ENCODE measurements around the gene NRCAM. TPM values are rescaled to one million over a fixed set of nuclear protein-coding genes. Genes with fewer than 3 reads are reported as not detected.
A peak's percentile ranks its signal among the peaks of the same experiment; 100 is the strongest.

Gene NRCAM
- total RNA-seq, 1 experiment from 2014 or later: 2.7 TPM

DNA sequence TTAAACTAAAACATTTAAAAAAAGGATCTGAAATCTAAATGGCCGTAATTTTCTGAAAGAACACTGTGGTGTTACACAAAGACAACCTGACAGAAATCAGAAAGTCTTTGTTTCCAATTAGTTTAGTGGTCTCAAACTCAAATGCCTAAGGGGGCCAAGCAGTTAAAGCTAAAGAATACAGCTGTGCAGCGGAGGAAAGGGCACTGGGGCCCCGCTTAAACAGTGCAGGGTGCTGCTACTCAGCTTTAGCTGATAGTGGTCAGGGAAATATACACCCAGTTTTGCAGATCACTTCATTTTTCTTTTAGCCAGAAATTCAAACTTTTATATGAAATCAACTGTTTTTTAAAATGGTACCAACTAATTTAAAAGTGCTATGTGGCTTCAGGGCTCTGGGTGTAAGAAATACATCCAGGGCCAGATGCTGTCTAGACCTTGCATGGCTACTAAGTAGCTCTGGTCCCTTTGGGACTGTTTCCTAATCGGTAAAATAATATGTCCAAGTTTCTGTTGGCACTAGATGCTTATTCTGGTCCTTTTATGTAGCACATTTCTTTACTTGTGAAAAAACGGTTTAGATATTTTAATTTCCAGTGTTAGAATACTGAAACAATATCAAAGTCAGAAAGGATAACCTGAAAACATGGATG lies 164.3 kb downstream of the NRCAM start:
- Mint-ChIP-seq H3K36me3 (no peaks in the 10 kb centered on the region), H3K9me3 (peaks cover 7% of the 10 kb centered on the region; the same call in 1 of the 2 replicates), H3K4me3 (no peak overlapping the region), H3K27me3 (ENCODE audit: low read depth) (no peaks in the 10 kb centered on the region), H3K4me1 (peaks cover 19% of the 10 kb centered on the region), H3K27ac (no peak overlapping the region)
- no peak for DNase-seq (ENCODE audit: low spot score)
- POLR2A ChIA-PET: no interaction called here
- ATAC-seq: peak; percentile 58
- TF ChIP-seq, protein P1, sequence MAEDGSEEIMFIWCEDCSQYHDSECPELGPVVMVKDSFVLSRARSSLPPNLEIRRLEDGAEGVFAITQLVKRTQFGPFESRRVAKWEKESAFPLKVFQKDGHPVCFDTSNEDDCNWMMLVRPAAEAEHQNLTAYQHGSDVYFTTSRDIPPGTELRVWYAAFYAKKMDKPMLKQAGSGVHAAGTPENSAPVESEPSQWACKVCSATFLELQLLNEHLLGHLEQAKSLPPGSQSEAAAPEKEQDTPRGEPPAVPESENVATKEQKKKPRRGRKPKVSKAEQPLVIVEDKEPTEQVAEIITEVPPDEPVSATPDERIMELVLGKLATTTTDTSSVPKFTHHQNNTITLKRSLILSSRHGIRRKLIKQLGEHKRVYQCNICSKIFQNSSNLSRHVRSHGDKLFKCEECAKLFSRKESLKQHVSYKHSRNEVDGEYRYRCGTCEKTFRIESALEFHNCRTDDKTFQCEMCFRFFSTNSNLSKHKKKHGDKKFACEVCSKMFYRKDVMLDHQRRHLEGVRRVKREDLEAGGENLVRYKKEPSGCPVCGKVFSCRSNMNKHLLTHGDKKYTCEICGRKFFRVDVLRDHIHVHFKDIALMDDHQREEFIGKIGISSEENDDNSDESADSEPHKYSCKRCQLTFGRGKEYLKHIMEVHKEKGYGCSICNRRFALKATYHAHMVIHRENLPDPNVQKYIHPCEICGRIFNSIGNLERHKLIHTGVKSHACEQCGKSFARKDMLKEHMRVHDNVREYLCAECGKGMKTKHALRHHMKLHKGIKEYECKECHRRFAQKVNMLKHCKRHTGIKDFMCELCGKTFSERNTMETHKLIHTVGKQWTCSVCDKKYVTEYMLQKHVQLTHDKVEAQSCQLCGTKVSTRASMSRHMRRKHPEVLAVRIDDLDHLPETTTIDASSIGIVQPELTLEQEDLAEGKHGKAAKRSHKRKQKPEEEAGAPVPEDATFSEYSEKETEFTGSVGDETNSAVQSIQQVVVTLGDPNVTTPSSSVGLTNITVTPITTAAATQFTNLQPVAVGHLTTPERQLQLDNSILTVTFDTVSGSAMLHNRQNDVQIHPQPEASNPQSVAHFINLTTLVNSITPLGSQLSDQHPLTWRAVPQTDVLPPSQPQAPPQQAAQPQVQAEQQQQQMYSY (CRISPR knock-in tag; IDR thresholded peaks at IDR 0.05): no peak
- no peak for TF ChIP-seq MXD4 (CRISPR knock-in tag; IDR thresholded peaks at IDR 0.05; ENCODE audit: borderline replicate concordance)
- no peak for TF ChIP-seq FOXK1 (CRISPR knock-in tag; IDR thresholded peaks at IDR 0.05)
- TF ChIP-seq, protein P2, sequence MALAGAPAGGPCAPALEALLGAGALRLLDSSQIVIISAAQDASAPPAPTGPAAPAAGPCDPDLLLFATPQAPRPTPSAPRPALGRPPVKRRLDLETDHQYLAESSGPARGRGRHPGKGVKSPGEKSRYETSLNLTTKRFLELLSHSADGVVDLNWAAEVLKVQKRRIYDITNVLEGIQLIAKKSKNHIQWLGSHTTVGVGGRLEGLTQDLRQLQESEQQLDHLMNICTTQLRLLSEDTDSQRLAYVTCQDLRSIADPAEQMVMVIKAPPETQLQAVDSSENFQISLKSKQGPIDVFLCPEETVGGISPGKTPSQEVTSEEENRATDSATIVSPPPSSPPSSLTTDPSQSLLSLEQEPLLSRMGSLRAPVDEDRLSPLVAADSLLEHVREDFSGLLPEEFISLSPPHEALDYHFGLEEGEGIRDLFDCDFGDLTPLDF (CRISPR knock-in tag; IDR thresholded peaks at IDR 0.05): no peak
- no peak for TF ChIP-seq HMGA2 (CRISPR knock-in tag; IDR thresholded peaks at IDR 0.05)
- TF ChIP-seq, protein P3, sequence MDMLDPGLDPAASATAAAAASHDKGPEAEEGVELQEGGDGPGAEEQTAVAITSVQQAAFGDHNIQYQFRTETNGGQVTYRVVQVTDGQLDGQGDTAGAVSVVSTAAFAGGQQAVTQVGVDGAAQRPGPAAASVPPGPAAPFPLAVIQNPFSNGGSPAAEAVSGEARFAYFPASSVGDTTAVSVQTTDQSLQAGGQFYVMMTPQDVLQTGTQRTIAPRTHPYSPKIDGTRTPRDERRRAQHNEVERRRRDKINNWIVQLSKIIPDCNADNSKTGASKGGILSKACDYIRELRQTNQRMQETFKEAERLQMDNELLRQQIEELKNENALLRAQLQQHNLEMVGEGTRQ (CRISPR knock-in tag; IDR thresholded peaks at IDR 0.05): no peak
- TF ChIP-seq, protein P4, sequence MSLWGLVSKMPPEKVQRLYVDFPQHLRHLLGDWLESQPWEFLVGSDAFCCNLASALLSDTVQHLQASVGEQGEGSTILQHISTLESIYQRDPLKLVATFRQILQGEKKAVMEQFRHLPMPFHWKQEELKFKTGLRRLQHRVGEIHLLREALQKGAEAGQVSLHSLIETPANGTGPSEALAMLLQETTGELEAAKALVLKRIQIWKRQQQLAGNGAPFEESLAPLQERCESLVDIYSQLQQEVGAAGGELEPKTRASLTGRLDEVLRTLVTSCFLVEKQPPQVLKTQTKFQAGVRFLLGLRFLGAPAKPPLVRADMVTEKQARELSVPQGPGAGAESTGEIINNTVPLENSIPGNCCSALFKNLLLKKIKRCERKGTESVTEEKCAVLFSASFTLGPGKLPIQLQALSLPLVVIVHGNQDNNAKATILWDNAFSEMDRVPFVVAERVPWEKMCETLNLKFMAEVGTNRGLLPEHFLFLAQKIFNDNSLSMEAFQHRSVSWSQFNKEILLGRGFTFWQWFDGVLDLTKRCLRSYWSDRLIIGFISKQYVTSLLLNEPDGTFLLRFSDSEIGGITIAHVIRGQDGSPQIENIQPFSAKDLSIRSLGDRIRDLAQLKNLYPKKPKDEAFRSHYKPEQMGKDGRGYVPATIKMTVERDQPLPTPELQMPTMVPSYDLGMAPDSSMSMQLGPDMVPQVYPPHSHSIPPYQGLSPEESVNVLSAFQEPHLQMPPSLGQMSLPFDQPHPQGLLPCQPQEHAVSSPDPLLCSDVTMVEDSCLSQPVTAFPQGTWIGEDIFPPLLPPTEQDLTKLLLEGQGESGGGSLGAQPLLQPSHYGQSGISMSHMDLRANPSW (CRISPR knock-in tag; conservative IDR thresholded peaks at IDR 0.05; ENCODE audit: low read depth): no peak
- TF ChIP-seq, protein P5, sequence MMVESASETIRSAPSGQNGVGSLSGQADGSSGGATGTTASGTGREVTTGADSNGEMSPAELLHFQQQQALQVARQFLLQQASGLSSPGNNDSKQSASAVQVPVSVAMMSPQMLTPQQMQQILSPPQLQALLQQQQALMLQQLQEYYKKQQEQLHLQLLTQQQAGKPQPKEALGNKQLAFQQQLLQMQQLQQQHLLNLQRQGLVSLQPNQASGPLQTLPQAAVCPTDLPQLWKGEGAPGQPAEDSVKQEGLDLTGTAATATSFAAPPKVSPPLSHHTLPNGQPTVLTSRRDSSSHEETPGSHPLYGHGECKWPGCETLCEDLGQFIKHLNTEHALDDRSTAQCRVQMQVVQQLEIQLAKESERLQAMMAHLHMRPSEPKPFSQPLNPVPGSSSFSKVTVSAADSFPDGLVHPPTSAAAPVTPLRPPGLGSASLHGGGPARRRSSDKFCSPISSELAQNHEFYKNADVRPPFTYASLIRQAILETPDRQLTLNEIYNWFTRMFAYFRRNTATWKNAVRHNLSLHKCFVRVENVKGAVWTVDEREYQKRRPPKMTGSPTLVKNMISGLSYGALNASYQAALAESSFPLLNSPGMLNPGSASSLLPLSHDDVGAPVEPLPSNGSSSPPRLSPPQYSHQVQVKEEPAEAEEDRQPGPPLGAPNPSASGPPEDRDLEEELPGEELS (CRISPR knock-in tag; IDR thresholded peaks at IDR 0.05): no peak
- TF ChIP-seq, protein P6, sequence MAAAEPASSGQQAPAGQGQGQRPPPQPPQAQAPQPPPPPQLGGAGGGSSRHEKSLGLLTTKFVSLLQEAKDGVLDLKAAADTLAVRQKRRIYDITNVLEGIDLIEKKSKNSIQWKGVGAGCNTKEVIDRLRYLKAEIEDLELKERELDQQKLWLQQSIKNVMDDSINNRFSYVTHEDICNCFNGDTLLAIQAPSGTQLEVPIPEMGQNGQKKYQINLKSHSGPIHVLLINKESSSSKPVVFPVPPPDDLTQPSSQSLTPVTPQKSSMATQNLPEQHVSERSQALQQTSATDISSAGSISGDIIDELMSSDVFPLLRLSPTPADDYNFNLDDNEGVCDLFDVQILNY (CRISPR knock-in tag; IDR thresholded peaks at IDR 0.05): no peak
- TF ChIP-seq, protein P7, sequence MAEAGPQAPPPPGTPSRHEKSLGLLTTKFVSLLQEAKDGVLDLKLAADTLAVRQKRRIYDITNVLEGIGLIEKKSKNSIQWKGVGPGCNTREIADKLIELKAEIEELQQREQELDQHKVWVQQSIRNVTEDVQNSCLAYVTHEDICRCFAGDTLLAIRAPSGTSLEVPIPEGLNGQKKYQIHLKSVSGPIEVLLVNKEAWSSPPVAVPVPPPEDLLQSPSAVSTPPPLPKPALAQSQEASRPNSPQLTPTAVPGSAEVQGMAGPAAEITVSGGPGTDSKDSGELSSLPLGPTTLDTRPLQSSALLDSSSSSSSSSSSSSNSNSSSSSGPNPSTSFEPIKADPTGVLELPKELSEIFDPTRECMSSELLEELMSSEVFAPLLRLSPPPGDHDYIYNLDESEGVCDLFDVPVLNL (CRISPR knock-in tag; IDR thresholded peaks at IDR 0.05; ENCODE audit: borderline replicate concordance, low read depth): no peak
- CTCF ChIA-PET: interaction anchor here (0.5 to 1.0 kb wide), 2 partner anchors 157 to 991 kb away, joined by 3 read pairs; no protein-coding TSS in a partner anchor
